Left cardiac atrium (tissue), 4 donors: Measurements from ENCODE around the gene MAML2. TPM values are rescaled to one million over a fixed set of nuclear protein-coding genes. Genes with fewer than 3 reads are reported as not detected.

Experiments
- ATAC-seq, 2 donors: fragments of 200-7000 bp; cut with Tn5 transposase; one replicate each; pipeline ENCODE4 v1.9.1; 2020; ENCODE audit warnings: mild to moderate bottlenecking in 2 of 2, moderate library complexity in 2 of 2
- DNase-seq: peaks from one replicate; pipeline ENCODE4 v3.0.0-alpha.2; 2020
- intact Hi-C, 2 donors: fragments of 100-400 bp; cut with DNase I; formaldehyde crosslinking; loops; one replicate each; pipeline versions ENCODE4 v1.14.1 to v1.15.1; 2022 to 2023
- total RNA-seq, 2 donors: library from RNA; stranded (reverse); fragmentation: NEBNext Ultra II Directional; extraction: Animal tissue kit (Norgen Biotek cat#: 25700); gene quantifications; one replicate each; pipeline ENCODE4 v1.2.1, GENCODE V29; 2021
- donor health status: DM: no; HTN: yes; CAD: no.
- donor health status: DM: no; HTN: yes; CAD: no; lungs with severe emphysema.
- donor health status: DM: yes; HTN: yes; CAD: no.
- donor health status: Dilated cardiomyopathy.

MAML2 gene
- total RNA-seq, 2 donors from 2014 or later, result 6.8 to 9.3 TPM

GRCh38 chr11:96322775-96323641 lies 20.0 kb downstream of the MAML2 start:
- intact Hi-C loops, result no loop called here
- DNase-seq (no peak), ATAC-seq (no peak)

DNA sequence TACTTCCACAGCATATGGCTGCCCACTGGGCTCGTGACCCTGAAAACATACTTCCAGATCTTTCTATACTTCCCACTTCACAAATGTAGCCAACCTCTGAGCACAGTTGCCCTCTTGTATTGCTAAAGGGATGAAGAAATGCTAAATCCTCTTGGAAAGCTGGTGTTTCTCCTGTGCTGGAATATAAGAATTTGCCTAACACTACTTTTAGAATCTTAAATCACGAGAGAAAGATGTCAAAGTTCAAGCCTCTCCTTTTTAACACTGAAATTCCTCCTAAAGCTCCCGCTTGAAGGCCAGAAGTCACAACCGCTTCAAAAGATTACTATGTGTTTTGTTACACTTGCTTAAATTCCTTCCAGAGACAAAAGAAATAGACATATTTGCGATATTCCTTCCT lies 21.9 kb downstream of the MAML2 start:
- intact Hi-C loops, result no loop called here
- ATAC-seq, result no peak
- DNase-seq, result no peak

DNA sequence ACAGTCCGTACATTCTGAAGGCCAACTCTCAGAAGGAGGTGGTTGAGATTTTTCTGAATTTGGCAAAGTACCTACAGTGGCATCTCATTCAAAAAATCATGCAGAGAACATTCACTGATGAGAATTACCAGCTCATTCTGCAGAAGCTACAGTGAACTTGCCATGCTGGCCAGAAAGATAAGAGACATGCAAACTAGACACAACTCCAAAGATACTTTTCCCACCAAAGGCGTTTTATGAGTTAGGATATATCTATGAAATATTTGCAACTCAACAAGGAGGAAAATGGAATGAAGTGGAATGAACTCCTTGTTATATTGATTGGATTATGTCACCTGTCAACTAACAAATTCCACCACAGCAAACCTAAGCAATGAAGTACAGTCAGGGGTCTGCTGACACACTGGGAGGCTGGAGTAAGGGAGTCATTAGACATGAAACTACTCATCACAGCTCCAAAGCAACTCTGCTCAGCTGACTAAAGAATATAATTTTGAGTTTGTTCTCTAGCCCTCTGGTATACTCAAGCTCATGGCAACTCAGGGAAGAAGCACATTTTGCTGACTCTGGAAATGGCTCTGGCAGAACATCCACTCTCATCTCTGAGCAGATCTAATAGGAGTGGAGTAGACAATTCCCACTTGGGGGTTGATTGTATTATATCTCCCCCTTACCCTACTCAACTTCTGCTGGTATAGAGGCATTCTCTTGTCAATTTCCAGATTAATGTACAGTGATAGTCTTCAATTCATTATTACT lies 22.9 kb downstream of the MAML2 start:
- ATAC-seq (no peak), DNase-seq (no peak)
- intact Hi-C loops, result no loop called here

- intact Hi-C loops, result no loop called here
- no peak for DNase-seq
- ATAC-seq, result no peak
Measured at GRCh38 chr11:96318850-96319249, 24.1 kb downstream of the MAML2 start.

- ATAC-seq, result no peak
- intact Hi-C loops, result no loop called here
- no peak for DNase-seq
Measured at GRCh38 chr11:96318399-96318798, 24.6 kb downstream of the MAML2 start.

DNA sequence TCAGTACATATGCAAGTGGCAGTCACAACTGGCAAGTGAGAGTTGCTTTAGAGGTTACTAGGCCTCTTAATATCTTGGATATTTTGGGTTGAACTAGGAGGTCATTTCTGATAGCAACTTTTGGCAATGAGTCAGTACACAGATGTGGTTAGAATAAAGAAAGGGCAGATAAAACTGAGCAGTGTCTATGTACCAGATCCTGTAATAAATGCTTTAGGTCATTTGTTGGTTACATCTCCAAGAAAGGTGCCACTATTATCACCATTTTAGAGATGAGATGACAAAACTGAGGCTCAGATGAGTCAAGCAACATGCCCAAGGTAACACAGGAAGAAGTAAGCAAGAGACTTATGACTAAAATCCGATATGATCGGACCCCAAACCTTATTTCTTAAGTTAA lies 25.0 kb downstream of the MAML2 start:
- ATAC-seq, result no peak
- intact Hi-C loops, result no loop called here
- DNase-seq, result no peak

DNA sequence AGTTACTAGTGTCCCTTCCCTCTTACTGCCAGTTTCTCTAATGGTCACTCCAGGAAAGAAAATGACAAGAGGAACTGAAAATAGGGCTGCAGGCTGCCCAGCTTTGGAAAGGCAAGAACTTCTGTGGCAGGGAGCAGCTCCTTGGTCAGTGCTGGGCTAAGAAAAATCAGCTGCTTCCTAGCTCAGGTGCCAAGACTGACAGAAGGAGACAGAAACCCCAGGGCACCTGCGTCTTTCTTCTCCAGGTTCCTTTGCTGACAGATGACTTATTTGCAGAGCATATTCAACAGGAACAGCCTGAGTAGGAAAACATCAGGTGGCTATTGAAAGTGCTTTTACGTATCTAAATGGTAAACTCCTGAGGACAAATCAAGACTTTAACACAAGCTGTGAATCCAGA lies 25.4 kb downstream of the MAML2 start:
- no peak for DNase-seq

GRCh38 chr11:96316869-96317268 lies 26.1 kb downstream of the MAML2 start:
- intact Hi-C loops, result no loop called here
- no peak for ATAC-seq
- no peak for DNase-seq

More for the DNA sequence above, 25.4 kb downstream of the MAML2 start:
- intact Hi-C loops, result no loop called here
- ATAC-seq, result no peak

GRCh38 chr11:96315476-96315875 lies 27.5 kb downstream of the MAML2 start:
- ATAC-seq, result no peak
- intact Hi-C loops, result no loop called here
- DNase-seq, result no peak

- ATAC-seq (peak; percentile 68 to 77), DNase-seq (peak; percentile 24)
- intact Hi-C loops, result no loop called here
Measured at GRCh38 chr11:96314326-96315020, 28.5 kb downstream of the MAML2 start.

GRCh38 chr11:96313163-96313562 lies 29.8 kb downstream of the MAML2 start:
- intact Hi-C loops, result no loop called here
- ATAC-seq (no peak), DNase-seq (no peak)

GRCh38 chr11:96311120-96311568 lies 31.9 kb downstream of the MAML2 start:
- ATAC-seq (no peak), DNase-seq (no peak)
- intact Hi-C loops, result no loop called here

DNA sequence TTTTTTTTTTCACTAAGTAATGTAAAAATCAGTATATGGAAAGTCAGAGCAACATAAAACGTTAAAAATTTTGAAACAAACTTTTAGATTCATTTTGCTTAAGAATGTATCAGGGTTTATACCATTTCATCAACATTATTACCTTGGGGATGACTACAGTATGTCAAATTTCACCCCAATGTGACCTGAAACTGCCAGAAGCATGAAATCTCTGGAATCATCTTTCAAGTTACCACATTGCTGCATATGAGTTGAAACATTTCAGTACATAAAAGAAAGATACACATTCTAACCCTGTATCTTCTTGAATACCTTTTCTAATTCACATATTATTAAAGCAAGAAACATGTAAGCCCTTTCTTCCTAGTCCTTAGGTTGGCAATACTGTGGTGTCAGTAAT lies 32.8 kb downstream of the MAML2 start:
- ATAC-seq (no peak), DNase-seq (no peak)
- intact Hi-C loops, result no loop called here

- no peak for ATAC-seq
- intact Hi-C loops, result loop anchor here in 1 of 2 donors (5.0 kb wide), 1 partner anchor 33 kb away; the partner anchor contains the start of gene MAML2
- no peak for DNase-seq
Measured at GRCh38 chr11:96309643-96310017, 33.4 kb downstream of the MAML2 start.

GRCh38 chr11:96309016-96309642 lies 33.9 kb downstream of the MAML2 start:
- ATAC-seq (no peak), DNase-seq (no peak)
- intact Hi-C loops, result loop anchor here in 1 of 2 donors (5.0 kb wide), 1 partner anchor 33 kb away; the partner anchor contains the start of gene MAML2

GRCh38 chr11:96307776-96308140 lies 35.2 kb downstream of the MAML2 start:
- intact Hi-C loops, result loop anchor here in 1 of 2 donors (5.0 kb wide), 1 partner anchor 35 kb away; the partner anchor contains the start of gene MAML2
- peak in 1 of 2 donors; percentile 66 for ATAC-seq

DNA sequence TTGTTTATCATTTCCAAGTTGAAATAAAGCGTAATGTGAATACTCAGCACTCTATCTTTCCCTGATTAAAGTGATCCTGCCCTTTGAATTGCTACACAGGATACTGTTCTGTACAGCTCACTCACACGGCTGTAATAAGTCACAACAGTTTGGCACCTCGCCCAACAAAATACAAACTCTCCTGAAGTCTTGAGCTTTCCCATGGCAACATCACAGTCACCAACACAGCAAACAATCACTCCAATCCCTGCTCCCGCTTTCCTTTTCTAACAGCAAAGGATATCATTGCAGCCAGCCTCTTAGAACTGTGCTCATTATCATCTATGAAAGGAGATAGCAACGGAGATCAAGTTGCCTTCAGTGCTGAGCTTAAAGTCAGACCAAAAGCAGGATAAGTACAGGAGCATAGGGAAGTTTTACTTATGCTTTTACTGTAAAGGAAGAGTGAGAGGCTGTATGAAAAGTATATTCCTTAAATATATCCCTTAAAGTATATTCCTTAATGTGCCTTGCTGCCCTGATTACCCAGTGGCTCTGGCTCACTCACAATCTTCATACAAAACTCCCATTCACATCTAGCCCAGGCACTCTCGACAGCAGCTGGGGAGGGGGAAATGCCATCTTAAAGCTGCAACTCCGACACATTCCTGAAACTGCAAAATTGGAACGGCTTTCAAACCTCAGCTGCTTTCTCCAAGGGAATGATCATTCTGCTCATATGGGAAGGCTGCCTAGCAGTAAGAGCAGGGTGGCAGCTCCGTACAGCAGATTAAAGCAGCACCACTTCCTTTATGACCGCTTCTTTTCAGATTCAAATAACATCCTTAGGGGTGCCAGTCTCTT lies 35.8 kb downstream of the MAML2 start:
- intact Hi-C loops, result loop anchor here in 1 of 2 donors (5.0 kb wide), 1 partner anchor 35 kb away; the partner anchor contains the start of gene MAML2
- DNase-seq, result peak; percentile 92
- peak; percentile 93 to 95 for ATAC-seq

More at GRCh38 chr11:96307776-96308140, 35.2 kb downstream of the MAML2 start:
- DNase-seq, result no peak

- DNase-seq, result no peak
- intact Hi-C loops, result loop anchor here in 1 of 2 donors (5.0 kb wide), 1 partner anchor 36 kb away; the partner anchor contains the start of gene MAML2
- ATAC-seq, result no peak
Measured at GRCh38 chr11:96306600-96306932, 36.4 kb downstream of the MAML2 start.
